ENCODE measurements around the gene TAGLN2. TPM values are rescaled to one million over a fixed set of nuclear protein-coding genes. Genes with fewer than 3 reads are reported as not detected.
"Not testable (repeated sequence)": the region's sequence is repeated elsewhere in the genome, so short reads cannot be mapped to it uniquely, and the experiment has no call there.

TAGLN2 gene
- total RNA-seq, 1 experiment from 2014 or later = 809 TPM

DNA sequence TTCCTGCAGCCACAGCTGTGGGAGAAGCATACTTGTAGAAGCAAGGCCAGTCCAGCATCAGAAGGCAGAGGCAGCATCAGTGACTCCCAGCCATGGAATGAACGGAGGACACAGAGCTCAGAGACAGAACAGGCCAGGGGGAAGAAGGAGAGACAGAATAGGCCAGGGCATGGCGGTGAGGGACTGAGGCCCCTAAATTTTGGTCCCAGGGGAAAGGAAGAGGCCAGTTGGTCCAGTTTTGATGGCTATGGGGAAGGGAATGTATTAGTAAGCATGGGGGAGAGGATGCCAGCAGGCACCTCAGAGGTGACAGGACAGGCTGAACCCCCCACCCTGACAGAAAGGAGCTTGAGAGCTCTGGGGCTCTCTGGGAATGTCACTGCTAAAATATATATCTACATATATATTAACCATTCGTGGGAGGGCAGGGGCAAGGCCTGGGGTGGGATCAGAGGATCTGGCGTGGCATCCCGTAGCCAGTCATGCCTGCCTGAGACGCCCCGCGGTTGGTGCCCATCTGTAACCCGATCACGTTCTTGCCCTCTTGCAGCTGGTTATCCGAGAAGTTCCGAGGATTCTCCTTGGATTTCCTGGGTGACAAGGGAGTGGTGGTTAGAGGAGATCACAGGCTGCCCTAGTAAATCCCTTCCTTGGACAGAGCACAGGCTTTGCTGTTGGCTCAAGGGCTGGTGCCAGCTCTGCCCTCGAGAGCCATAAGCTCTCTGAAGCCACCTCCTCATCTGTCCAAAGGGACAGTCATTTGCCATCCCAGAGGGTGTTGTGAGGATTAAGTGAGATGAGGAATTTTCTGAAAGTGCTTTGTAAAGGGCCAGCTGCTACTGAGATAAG, 6.7 kb downstream of the TAGLN2 start:
- Histone ChIP-seq H3K27ac (no peak overlapping the region), H3K36me3 (peaks cover 87% of the 10 kb centered on the region), H3K9me3 (replicated peaks) (no peaks in the 10 kb centered on the region; the same call in 1 of the 2 replicates), H3K4me1 (replicated peaks) (peaks cover 51% of the 10 kb centered on the region), H3K27me3 (replicated peaks) (no peaks in the 10 kb centered on the region), H3K4me3 (no peak overlapping the region)
- no peak for DNase-seq (ENCODE audit: low read depth in 1 of 2, low spot score in 2 of 2)

DNA sequence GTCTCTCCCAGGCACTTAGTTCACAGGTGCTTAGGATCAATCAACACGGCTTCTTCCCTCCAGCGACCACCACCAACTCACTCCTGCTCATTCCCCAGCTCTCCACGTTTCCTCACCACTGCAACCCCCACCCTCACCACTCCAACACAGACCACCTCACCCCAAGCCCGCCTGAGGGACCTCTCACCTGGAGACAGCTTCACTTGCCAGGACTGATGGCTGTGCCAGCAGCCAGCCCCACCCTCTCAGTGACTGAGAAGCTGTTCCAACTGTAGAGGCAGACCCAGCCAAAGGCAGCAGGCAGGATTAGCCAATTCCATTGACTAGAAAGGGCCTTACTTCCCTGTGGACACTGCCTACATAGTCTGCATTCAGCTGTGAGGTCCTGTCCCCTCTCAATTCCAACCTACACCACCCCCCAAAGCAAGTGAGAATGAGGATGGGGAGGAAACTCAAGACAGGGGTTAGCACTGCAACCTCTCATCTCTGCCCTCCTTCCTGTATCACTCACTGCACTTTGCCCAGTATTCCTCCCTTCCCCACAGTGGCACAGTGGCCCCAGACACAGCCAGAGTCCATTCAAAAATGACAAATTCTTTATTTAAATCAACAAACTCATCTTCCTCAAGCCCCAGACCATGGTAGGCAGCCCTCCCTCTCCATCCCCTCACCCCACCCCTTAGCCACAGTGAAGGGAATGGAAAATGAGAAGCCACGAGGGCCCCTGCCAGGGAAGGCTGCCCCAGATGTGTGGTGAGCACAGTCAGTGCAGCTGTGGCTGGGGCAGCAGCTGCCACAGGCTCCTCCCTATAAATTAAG, 7.6 kb downstream of the TAGLN2 start:
- peaks cover 51% of the 10 kb centered on the region for H3K4me1 ChIP-seq (replicated peaks)
- H3K27ac ChIP-seq = no peak overlapping the region
- DNase-seq (ENCODE audit: low read depth in 1 of 2, low spot score in 2 of 2) = no peak
- H3K9me3 ChIP-seq (replicated peaks) = no peaks in the 10 kb centered on the region; the same call in 1 of the 2 replicates
- no peak overlapping the region for H3K4me3 ChIP-seq
- peaks cover 79% of the 10 kb centered on the region for H3K36me3 ChIP-seq
- H3K27me3 ChIP-seq (replicated peaks) = no peaks in the 10 kb centered on the region

DNA sequence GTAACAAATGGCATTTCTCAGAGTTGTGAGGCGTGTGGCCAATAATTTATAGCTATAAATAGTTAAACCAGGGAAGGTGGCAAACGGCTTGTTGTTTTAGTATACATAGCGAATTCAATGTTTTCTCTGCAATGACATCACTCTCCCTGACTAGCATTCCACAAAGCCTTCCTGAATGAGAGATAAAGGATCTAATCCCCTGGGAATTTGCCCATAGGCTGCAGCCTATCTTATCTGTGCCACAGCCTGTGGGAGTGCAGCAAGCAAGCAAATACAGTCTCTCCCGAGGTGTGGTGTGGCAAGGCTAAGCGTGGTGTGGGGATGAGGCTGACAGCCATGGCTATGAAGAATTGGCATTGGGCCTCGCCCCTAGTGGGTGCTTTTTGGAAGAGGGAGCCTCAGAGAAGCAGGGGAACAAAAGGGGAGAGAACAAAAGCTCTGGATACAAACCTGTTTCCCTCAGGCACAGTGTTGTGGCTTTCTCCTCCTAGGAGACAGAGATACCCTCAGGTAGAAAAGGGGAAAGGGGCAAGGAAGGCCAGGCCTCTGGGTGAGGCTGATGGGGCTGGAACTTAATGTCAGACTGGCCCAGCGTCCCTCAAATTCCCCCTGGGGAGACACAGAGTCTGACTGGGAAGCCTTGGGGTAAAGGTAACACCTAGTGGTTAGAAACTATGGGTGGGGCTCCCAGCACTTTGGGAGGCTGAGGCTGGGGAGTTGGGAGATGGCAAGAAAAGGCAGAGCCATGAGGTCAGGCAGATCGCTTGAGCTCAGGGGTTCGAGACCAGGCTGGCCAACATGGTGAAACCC, 8.9 kb downstream of the TAGLN2 start:
- Histone ChIP-seq H3K27ac (peak overlapping the region; percentile 57), H3K4me1 (replicated peaks) (peaks cover 46% of the 10 kb centered on the region), H3K9me3 (replicated peaks) (no peaks in the 10 kb centered on the region), H3K36me3 (peaks cover 66% of the 10 kb centered on the region), H3K27me3 (replicated peaks) (no peaks in the 10 kb centered on the region), H3K4me3 (no peak overlapping the region)
- peak; percentile 70 to 78 for DNase-seq (ENCODE audit: low read depth in 1 of 2, low spot score in 2 of 2)

DNA sequence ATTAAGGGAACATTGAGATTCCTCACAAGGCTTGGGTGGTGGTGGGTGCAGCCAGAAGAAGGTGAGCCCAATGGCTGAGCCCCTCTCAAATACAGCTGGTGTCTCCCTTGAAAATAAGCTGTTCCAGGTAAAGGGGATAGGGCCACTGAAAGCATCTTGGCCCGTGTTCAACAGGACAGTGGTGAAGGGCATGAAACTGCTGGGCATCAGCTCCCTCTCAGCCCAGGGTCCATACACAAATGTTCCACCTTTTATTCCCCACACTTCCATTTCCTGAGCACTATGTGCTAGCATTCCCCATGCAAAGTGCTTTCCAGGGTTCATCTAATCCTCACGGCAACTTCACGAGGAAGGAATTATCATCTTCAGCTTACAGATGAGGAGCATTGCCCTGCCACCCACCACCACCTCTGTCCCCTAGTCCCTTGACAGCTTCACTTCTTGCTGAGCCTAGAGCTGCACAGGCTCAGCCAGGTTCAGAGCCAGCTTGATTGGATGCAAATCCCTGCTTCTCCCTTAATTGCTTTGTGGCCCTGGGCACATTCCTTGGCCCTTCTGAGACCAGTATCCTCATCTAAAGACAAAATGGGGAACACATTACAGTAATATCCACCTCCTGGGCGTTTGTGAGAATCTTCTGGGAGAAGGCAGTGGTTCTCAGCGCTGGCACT, 9.6 kb downstream of the TAGLN2 start:
- peak overlapping the region; percentile 57 for H3K27ac ChIP-seq
- no peak overlapping the region for H3K4me3 ChIP-seq
- no peaks in the 10 kb centered on the region for H3K27me3 ChIP-seq (replicated peaks)
- no peaks in the 10 kb centered on the region for H3K9me3 ChIP-seq (replicated peaks)
- DNase-seq (ENCODE audit: low read depth in 1 of 2, low spot score in 2 of 2) = no peak
- H3K36me3 ChIP-seq = peaks cover 58% of the 10 kb centered on the region
- H3K4me1 ChIP-seq (replicated peaks) = peaks cover 49% of the 10 kb centered on the region

DNA sequence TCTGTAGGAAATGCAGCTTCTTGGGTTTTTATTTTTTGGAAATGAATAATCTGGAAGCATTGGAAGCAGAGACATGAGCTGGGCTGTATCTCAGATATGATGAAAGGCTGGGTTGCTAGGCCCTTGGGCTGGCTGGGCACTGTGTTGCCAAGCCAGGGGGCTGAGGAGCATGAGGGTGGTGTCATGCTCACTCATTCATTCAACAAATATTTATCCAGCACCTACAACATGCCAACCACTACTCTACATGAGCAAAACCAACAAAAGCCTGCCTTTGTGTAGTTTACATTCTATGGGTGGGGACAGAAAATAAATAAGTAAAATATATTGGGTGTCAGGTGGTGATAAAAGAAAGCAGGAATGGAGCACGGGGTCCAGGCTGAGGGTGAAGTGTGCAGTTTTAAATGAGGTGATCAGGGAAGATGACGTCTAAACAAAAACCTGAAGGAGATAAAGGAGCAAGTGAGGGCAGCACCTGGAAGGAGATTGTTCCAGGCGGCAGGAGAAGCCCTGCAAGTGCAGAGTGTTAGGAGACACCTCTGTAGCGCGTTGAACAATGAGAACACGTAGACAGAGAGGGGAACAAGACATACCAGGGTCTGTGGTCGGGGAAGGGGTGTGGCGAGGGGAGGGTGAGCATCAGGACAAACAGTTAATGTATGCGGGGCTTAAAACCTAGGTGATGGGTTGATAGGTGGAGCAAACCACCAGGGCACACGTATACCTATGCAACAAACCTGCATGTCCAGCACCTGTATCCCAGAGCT, 10.9 kb downstream of the TAGLN2 start:
- DNase-seq (ENCODE audit: low read depth in 1 of 2, low spot score in 2 of 2) = no peak
- peaks cover 60% of the 10 kb centered on the region for H3K4me1 ChIP-seq (replicated peaks)
- no peaks in the 10 kb centered on the region for H3K9me3 ChIP-seq (replicated peaks)
- H3K27ac ChIP-seq = no peak overlapping the region
- no peaks in the 10 kb centered on the region for H3K27me3 ChIP-seq (replicated peaks)
- H3K4me3 ChIP-seq = no peak overlapping the region
- peaks cover 46% of the 10 kb centered on the region for H3K36me3 ChIP-seq

DNA sequence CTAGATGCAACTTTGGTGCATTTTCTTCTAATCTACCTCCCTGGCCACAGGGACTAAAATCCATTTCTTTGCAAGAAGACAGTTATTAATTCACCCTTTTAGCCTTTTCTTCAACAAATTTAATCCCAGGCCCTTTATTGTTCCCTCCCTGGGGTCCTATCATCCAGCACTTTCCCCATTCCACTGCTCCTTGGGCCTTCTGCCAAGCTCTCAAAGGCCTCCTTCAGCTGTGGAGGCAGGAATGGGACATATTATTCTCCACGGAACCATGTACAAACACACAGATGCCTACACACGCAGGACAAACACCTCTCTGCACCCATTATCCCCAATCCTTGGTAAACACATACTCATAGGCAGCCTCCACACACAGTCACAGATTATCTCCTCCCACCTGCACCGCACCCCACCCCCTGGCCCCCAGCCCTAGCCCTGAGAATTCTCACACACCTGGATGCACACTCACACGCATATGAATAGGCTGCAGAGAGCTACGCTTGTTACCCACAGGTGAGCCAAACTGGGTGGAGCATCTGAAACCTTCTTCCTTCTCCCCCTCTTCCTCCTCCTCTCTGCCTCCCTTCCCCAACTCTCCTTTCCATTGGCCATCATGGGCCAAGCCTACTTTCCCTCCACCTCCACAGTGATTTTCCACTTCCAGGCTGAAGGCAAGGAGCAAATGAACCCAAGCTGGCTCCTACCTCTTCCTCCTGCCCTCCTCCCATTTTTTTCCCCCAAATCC, 11.7 kb downstream of the TAGLN2 start:
- H3K27me3 ChIP-seq (replicated peaks) = no peaks in the 10 kb centered on the region
- no peaks in the 10 kb centered on the region for H3K9me3 ChIP-seq (replicated peaks)
- DNase-seq (ENCODE audit: low read depth in 1 of 2, low spot score in 2 of 2) = no peak
- H3K36me3 ChIP-seq = peaks cover 38% of the 10 kb centered on the region
- no peak overlapping the region for H3K4me3 ChIP-seq
- H3K27ac ChIP-seq = no peak overlapping the region
- H3K4me1 ChIP-seq (replicated peaks) = peaks cover 60% of the 10 kb centered on the region

DNA sequence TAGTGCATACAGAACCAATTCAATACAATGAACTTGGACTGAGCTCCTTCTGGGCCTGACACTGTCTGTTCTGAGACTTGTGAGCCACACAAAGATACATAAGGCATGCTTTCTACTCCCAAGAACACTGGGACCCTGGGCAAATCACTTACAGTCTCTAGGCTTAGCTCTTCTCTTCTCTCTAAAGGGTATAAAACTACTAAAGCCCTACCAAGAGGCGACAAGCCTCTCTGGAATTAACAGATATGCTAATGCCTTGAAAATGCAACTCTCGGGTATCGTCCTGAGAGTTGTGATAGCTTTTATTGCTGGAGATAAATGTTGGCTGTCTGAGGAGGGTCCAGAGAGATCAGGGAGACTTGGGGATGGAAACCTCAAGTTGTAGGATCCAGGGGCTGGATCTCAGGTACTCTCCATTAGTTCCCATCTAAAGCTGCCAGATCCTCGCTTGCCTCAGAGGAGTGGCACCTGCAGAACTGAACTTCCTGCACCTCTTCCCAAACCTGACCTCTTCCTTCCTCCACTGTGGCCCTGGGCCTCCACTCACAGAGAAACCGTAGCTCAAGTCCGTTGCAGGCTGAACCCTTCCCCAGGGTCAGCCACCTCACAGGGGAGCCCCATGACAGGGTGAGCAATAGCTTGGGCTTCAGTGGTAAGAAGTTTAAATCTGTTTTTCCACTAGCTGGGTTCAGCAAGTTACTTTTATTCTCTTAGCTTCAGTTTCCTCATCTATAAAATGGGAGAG, 13.8 kb downstream of the TAGLN2 start:
- no peaks in the 10 kb centered on the region for H3K9me3 ChIP-seq (replicated peaks)
- peak overlapping the region; percentile 72 for H3K27ac ChIP-seq
- peaks cover 45% of the 10 kb centered on the region for H3K4me1 ChIP-seq (replicated peaks)
- peaks cover 18% of the 10 kb centered on the region for H3K36me3 ChIP-seq
- DNase-seq (ENCODE audit: low read depth in 1 of 2, low spot score in 2 of 2) = no peak
- no peaks in the 10 kb centered on the region for H3K27me3 ChIP-seq (replicated peaks)
- H3K4me3 ChIP-seq = no peak overlapping the region

DNA sequence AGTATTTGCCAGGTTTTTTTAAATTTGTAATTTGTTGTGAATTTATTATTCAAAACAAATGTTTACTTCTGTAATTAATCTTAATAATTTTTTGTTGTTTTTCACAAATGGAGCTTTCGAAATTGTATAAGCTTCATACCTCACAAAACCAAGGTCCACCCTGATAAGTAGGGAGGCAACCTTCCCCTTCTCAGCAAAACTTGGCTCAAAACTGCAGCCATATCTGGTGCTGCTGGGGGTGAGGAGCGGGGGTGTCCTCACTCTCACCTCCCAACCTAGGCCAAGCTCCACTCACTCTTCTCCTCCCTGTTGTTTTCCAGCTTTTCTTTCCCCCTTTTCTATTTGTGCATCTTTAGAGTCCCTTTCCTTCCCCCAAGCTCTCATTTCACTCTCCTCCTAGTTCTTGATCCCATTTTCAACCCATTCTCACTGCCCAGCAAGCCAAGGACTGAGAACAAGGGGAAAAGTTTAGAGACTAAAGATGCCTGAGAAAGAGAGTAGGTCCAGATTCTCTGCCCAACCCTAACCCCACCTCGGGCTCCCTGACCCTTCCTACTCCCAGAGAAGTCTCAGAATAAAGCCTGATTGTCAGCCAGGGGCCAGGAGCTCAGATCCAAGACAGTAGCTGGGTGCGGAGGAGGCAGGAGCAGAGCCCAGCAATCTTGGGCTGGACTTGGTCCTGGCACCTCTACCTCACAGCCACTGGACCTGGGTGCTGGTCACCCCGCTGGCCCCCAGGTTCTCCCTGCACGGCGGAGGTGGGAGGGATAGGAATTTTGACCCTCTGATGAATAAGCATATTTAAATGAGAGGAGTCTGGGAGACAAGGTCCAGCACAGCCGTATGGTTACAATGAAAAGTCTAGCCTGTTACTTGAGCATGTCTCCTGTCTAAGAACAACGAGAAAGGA, 17.0 kb downstream of the TAGLN2 start:
- H3K27ac ChIP-seq = no peak overlapping the region
- no peaks in the 10 kb centered on the region for H3K9me3 ChIP-seq (replicated peaks)
- H3K4me3 ChIP-seq = no peak overlapping the region
- no peak for DNase-seq (ENCODE audit: low read depth in 1 of 2, low spot score in 2 of 2)
- peaks cover 32% of the 10 kb centered on the region for H3K4me1 ChIP-seq (replicated peaks)
- no peaks in the 10 kb centered on the region for H3K27me3 ChIP-seq (replicated peaks)
- H3K36me3 ChIP-seq = no peaks in the 10 kb centered on the region

DNA sequence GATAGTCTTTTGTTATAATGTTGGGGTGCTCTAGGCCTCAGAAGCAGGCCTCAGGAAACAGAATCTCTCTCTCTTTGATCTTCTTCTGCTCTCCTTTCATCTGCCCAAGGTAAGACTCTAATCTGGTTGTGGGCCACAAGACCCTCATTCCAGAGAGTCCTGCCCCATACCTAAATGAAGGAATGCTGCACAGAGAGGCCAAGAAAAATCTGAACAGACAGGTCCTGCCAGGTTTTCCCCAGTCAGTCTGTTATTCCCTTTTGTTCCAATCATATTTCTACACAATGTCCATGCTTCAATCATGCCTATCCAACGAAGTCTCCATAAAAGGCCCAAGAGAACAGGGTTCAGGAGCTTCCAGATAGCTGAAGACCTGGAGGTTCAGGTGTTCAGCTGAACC, 18.3 kb downstream of the TAGLN2 start:
- no peak for DNase-seq (ENCODE audit: low read depth in 1 of 2, low spot score in 2 of 2)
- no peaks in the 10 kb centered on the region for H3K27me3 ChIP-seq (replicated peaks)
- H3K4me3 ChIP-seq = no peak overlapping the region
- H3K9me3 ChIP-seq (replicated peaks) = no peaks in the 10 kb centered on the region
- H3K4me1 ChIP-seq (replicated peaks) = peaks cover 18% of the 10 kb centered on the region
- no peaks in the 10 kb centered on the region for H3K36me3 ChIP-seq
- no peak overlapping the region for H3K27ac ChIP-seq

DNA sequence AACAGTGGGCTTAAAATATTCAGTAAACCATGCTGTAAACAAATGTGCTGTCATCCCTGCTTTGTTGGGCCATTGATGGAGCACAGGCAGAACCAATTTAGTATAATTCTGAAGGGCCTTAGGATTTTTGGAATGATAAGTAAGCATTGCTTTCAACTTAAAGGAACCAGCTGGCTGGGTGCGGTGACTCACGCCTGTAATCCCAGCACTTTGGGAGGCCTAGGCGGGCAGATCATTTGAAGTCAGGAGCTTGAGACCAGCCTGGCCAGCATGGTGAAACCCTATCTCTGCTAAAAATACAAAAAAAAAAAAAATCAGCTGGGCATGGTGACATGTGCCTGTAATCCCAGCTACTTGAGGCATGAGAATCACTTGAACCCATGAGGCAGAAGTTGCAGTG, 21.3 kb downstream of the TAGLN2 start:
- not testable (repeated sequence) for DNase-seq (ENCODE audit: low read depth in 1 of 2, low spot score in 2 of 2); H3K27ac ChIP-seq; H3K4me1 ChIP-seq (replicated peaks); H3K4me3 ChIP-seq; H3K27me3 ChIP-seq (replicated peaks); H3K36me3 ChIP-seq; H3K9me3 ChIP-seq (replicated peaks)

DNA sequence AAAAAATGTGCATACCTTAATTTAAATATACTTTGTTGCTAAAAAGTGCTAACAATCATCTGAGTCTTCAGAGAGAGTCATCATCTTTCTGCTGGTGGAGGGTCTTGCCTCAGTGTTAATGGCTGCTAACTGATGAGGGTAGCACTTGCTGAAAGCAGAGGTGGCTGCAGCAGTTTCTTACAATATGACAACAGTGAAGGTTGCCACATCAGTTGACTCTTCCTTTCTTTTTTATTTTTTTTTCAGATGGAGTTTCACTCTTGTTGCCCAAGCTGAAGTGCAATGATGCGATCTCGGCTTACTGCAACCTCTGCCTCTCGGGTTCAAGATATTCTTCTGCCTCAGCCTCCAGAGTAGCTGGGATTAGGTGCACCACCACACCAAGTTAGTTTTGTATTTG, 22.8 kb downstream of the TAGLN2 start:
- H3K9me3 ChIP-seq (replicated peaks) = no peaks in the 10 kb centered on the region
- no peaks in the 10 kb centered on the region for H3K4me1 ChIP-seq (replicated peaks)
- H3K27ac ChIP-seq = no peak overlapping the region
- H3K27me3 ChIP-seq (replicated peaks) = no peaks in the 10 kb centered on the region
- H3K36me3 ChIP-seq = no peaks in the 10 kb centered on the region
- no peak for DNase-seq (ENCODE audit: low read depth in 1 of 2, low spot score in 2 of 2)
- H3K4me3 ChIP-seq = no peak overlapping the region

All from SJSA1 (cell line).